ES-I3 (cell line): ENCODE measurements around the gene JUNB.
"Not testable (repeated sequence)": the region's sequence is repeated elsewhere in the genome, so short reads cannot be mapped to it uniquely, and the experiment has no call there.

Experiments used
- H3K36me3 ChIP-seq: 2 replicates; pipeline ENCODE4 v1.6.1; 2013; ENCODE audit warnings: mild to moderate bottlenecking, low read length, control low read depth, moderate library complexity; ENCODE audit not compliant: insufficient read depth
- H3K4me1 ChIP-seq: 2 replicates; pipeline ENCODE4 v1.6.1; 2013; ENCODE audit warnings: mild to moderate bottlenecking, control low read depth, low read length; ENCODE audit not compliant: insufficient read depth
- H3K9ac ChIP-seq: 2 replicates; pipeline ENCODE4 v1.6.1; 2013; ENCODE audit warnings: low read depth, mild to moderate bottlenecking, low read length, moderate library complexity
- H3K9me3 ChIP-seq: 2 replicates; pipeline ENCODE4 v1.6.1; 2013; ENCODE audit warnings: mild to moderate bottlenecking, low read length, moderate library complexity; ENCODE audit not compliant: control insufficient read depth, insufficient read depth

The JUNB gene

DNA sequence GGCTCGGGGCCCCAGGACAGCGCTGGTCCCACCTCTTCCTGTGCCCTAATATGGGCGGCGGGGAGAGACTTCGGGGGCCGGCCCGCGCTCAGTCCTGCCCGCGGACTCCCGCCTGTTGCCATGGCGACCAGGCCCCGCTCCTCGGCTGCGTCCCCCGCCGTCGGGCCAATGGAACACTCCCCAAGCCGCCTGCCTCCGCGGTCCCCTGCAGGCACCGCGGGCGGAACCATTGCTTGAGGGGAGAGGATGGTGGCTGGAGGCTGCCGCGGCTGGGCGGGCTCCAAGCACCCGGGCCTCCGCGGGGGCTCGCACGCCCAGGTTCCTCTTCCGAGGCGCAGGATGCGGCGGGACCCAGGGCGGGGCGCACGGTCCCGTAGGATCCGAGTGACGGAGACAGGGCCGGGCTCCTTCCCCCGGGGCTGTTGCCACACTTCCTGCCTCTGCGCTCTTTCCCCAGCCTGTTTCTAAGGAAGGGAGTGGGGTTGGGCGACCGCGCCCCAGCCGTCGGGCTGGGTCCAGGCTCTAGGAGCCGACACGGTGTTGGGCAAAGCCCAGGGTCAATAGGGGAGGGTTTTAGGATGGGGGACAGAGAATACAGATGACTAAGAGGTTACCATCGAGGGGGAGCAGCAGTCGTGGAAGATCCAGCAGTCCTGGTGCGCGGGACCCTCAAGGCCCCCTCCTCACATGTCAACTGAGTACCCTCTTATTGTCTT is 1.2 kb upstream of the JUNB start:
- H3K4me1 ChIP-seq, result peaks cover 15% of the 10 kb centered on the region
- H3K9me3 ChIP-seq, result no peaks in the 10 kb centered on the region
- H3K36me3 ChIP-seq, result no peaks in the 10 kb centered on the region
- H3K9ac ChIP-seq, result peak overlapping the region; percentile 67; the same call in 1 of the 2 replicates

DNA sequence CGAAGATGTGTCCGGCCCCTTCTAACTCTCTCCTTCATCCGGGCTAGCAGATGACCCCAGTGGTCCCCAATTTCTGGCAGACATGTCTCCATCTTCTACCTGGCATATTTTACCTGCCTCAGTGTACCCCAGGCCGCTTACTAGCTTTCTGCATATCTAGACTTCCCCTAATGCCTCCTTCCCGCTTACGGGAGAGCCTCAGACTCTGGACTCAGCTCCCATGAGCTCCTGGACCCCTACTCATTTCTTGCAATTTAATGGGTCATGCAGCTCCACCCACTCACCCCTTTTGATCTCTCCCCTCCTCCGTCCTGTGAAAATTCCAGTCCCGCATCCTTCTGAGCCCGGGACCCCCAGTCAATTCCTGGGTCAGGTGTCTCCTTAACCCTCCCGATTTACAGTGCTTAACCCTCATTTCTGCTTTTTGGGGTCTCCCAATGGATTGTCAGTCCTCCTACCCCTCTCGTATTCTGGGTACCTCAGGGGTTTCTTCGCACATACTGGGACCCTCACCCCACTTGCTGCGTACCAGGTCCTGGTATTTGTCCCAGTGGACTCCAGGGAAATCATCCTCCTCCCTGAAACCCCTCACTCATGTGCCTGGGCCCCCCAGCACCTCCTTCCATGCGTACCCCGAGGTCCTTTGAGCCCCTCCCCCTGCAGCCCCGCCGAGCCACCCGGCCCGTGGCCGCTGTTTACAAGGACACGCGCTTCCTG is 500 bp upstream of the JUNB start:
- H3K36me3 ChIP-seq, result no peaks in the 10 kb centered on the region
- H3K9ac ChIP-seq, result peak overlapping the region; percentile 67; the same call in 1 of the 2 replicates
- H3K4me1 ChIP-seq, result peaks cover 11% of the 10 kb centered on the region
- H3K9me3 ChIP-seq, result no peaks in the 10 kb centered on the region

DNA sequence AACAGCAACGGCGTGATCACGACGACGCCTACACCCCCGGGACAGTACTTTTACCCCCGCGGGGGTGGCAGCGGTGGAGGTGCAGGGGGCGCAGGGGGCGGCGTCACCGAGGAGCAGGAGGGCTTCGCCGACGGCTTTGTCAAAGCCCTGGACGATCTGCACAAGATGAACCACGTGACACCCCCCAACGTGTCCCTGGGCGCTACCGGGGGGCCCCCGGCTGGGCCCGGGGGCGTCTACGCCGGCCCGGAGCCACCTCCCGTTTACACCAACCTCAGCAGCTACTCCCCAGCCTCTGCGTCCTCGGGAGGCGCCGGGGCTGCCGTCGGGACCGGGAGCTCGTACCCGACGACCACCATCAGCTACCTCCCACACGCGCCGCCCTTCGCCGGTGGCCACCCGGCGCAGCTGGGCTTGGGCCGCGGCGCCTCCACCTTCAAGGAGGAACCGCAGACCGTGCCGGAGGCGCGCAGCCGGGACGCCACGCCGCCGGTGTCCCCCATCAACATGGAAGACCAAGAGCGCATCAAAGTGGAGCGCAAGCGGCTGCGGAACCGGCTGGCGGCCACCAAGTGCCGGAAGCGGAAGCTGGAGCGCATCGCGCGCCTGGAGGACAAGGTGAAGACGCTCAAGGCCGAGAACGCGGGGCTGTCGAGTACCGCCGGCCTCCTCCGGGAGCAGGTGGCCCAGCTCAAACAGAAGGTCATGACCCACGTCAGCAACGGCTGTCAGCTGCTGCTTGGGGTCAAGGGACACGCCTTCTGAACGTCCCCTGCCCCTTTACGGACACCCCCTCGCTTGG is 966 bp downstream of the JUNB start:
- Histone ChIP-seq H3K4me1 (peaks cover 17% of the 10 kb centered on the region), H3K9me3 (no peaks in the 10 kb centered on the region), H3K36me3 (no peaks in the 10 kb centered on the region), H3K9ac (peak overlapping the region; percentile 67)

DNA sequence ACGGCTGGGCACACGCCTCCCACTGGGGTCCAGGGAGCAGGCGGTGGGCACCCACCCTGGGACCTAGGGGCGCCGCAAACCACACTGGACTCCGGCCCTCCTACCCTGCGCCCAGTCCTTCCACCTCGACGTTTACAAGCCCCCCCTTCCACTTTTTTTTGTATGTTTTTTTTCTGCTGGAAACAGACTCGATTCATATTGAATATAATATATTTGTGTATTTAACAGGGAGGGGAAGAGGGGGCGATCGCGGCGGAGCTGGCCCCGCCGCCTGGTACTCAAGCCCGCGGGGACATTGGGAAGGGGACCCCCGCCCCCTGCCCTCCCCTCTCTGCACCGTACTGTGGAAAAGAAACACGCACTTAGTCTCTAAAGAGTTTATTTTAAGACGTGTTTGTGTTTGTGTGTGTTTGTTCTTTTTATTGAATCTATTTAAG is 1.6 kb downstream of the JUNB start:
- Histone ChIP-seq H3K36me3 (no peaks in the 10 kb centered on the region), H3K9ac (peak overlapping the region; percentile 67), H3K9me3 (no peaks in the 10 kb centered on the region), H3K4me1 (peaks cover 17% of the 10 kb centered on the region)

DNA sequence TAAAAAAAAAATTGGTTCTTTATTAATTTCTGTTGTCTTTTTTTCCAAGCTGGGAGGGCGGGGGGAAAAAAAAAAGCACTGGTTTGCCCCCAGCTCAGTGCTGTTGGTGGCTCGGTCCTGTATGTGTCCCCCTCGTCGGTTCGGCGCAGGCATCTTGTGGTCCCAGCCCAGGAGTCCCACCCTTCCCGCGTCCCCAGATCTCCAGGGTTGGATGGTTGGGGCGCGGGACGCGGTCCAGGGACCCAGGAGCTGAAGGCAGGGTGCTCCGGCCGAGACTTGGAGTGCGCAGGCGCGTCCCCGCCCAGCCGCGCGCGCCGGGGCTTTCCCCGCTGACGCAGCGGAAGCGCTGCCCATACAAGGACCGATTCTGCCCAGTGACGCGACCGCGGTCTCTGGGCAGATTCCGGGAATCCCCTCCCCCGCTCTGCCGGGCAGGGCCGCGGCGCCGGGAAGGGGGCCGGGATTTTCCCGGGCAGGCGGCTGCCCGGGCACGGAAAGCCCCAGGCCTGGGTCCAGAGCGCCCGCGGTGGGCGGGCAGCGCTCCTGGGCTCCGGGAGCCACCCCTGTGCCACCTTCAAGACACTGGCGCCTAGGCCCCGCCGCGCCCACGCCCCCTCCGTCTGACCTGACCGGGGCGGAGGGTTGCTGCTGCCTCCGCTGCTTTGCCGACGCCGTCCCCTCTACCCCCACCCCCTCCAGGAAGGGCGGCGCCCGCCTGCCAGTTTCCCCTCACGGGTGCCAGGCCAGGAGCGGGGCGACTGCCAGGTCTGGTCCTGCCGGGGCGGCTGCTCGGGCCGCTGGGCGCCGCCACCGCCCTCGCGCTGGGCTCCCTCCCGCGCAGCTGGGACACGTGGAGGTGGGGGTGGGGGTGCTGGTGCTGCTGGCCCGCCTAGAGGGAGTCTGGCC is 2.3 kb downstream of the JUNB start:
- H3K36me3 ChIP-seq, result no peaks in the 10 kb centered on the region
- no peaks in the 10 kb centered on the region for H3K9me3 ChIP-seq
- H3K9ac ChIP-seq, result peak overlapping the region; percentile 67
- H3K4me1 ChIP-seq, result peaks cover 11% of the 10 kb centered on the region; the same call in 1 of the 2 replicates

DNA sequence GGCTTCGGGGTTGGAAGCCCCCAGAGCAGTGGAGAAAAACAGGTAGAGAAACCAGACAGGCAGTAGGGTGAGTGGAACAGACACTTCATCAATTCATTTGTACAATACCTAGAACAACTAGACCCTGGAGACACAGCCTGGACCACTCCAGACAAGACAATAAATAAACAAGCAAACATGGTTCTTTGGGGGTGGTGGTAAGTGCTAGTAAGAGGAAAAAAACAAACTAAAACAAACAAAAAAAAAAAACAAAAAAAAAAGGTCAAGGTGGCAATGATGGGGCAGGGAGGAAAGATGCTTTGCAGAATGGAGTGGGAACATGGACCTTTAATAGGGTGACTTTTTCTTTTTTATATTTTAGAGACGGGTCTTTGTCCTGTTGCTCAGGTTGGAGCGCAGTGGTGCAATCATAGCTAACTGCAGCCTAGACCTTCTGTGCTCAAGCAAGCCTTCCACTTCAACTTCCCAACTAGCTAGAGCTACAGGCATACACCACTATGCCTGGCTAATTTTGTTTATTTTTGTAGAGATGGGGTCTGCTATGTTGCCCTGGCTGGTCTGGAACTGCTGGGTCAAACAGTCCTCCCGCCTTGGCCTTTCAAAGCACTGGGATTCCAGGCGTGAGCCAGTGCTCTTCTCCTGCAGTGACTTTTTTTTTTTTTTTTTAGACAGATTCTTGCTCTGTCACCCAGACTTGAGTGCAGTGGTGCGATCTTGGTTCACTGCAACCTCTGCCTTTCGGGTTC is 3.1 kb downstream of the JUNB start:
- Histone ChIP-seq H3K9me3 (no peaks in the 10 kb centered on the region), H3K9ac (peak overlapping the region; percentile 67), H3K4me1 (peaks cover 7% of the 10 kb centered on the region; the same call in 1 of the 2 replicates), H3K36me3 (no peaks in the 10 kb centered on the region)

DNA sequence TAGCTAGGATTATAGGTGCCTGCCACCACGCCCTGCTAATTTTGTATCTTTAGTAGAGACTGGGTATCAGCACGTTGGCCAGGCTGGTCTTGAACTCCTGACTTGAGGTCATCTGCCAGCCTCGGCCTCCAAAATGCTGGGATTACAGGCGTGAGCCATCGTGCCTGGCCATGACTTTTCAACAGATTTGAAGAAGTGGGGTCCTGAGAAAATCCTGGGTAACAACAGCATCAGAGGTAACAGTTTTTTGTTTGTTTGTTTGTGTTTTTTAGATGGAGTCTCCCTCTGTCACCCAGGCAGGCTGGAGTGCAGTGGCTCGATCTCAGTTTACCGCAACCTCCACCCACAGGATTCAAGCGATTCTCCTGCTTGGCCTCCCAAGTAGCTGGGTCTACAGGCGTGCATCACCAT is 3.7 kb downstream of the JUNB start:
- Histone ChIP-seq H3K9ac (no peak overlapping the region), H3K36me3 (no peaks in the 10 kb centered on the region), H3K4me1 (peaks cover 7% of the 10 kb centered on the region; the same call in 1 of the 2 replicates), H3K9me3 (no peaks in the 10 kb centered on the region)

DNA sequence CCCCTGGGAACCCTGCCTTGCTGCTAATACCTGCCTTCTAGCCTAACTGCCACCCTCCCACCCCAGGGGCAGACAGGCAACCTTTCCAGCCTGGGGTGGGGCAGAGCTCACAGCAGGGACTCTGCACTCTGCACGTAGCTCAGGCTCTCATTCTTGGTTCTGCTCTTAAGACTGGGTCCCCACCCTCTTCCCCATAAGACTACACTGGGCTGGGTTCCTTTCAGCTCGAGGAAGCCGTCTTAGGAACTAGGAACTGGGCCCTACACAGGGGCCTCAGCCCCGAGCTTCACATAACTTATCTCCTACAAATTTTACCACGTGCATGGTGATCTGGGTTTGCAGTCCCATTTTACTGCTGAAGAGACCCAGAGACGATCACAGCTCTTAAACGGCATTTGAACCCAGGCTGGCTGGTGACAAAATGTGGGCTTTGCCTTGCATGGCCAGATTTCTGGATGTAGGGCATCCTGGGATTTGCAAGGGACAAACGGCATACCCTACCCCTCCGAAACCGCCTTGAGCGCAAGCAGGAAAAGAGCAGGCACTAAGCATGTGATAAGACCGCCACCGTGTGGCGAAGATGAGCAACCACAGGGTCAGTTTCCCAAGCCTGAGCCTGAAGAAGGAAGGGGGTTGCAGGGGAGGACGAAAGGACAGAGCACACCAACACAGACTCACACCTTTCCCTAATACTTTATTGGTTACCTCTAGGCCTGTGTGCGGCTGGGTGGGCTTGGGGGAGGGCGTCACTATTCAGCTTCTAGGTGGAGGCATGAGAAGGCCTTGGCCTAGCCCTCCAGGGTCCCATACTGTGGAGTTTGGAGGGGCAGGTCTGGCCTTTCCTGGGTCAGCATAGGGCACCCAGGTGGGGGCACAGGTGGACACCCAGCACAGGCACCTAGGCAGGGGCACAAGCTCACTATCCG is 5.1 kb downstream of the JUNB start:
- Histone ChIP-seq H3K36me3 (no peaks in the 10 kb centered on the region), H3K4me1 (peaks cover 7% of the 10 kb centered on the region; the same call in 1 of the 2 replicates), H3K9ac (no peak overlapping the region), H3K9me3 (no peaks in the 10 kb centered on the region)

DNA sequence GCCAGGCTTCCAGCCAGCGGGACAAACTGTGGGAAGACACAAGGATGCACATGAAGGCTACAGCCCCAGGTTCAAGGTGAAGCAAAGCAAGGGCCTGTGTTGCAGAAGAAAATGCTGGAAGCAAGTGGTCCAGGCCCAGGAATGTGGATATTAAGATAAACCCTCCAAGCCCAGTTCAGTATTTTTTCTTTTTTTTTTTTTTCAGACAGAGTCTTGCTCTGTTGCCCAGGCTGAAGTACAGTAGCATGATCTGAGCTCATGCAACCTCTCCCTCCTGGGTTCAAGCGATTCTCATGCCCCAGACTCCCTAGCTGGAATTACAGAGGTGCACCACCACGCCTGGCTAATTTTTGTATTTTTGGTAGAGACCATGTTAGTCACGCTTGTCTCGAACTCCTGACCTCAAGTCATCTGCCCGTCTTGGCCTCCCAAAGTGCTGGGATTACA is 5.9 kb downstream of the JUNB start:
- Histone ChIP-seq H3K9ac (no peak overlapping the region), H3K9me3 (no peaks in the 10 kb centered on the region), H3K4me1 (peaks cover 7% of the 10 kb centered on the region; the same call in 1 of the 2 replicates), H3K36me3 (no peaks in the 10 kb centered on the region)

DNA sequence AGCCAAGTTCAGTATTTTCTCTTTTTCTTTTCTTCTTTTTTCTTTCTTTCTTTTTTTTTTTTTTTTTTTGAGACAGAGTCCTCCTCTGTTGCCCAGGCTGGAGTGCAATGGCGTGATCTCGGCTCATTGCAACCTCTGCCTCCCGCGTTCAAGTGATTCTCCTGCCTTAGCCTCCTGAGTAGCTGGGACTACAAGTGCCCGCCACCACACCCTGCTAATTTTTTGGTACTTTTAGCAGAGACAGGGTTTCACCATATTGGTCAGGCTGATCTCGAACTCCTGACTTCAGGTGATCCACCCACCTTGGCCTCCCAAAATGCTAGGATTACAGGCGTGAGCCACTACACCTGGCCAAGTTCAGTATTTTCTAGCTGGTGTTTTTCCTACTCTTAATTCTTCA is 6.3 kb downstream of the JUNB start:
- H3K9ac ChIP-seq, H3K36me3 ChIP-seq, H3K4me1 ChIP-seq, H3K9me3 ChIP-seq: not testable (repeated sequence)

DNA sequence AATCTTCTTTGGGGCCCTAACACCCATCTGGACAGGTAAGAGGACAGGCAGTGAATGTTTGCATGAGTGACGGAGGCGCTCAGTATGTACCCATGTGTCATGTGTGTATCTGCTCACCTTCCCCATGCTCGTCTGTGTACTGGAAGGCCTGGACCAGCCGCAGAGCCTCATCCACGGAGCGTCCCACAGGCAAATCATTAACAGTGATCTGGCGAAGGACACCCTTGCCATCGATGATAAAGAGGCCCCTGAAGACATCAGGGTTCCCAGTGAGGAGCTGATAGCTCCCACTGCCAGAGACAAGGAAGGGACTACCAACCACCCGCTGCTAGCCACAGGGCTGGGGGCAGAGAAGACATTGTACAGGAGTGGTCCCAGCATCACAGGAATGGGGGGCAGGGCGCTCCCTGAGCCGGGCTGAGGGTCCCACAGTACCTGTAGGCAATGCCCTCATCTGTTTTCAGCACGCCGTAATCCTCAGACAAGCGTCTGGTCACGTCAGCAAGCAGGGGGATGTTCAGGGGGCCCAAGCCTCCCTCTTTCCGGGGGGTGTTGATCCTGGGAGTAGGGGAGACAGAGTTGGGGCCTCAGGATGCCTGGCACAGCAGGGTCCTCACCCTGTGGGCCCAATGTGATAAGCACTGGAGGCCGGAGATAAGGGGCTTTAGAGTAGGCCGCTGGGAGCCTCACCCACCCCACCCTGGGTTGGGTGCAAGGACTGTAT is 8.6 kb downstream of the JUNB start:
- Histone ChIP-seq H3K9me3 (no peaks in the 10 kb centered on the region), H3K4me1 (peaks cover 7% of the 10 kb centered on the region; the same call in 1 of the 2 replicates), H3K9ac (no peak overlapping the region), H3K36me3 (no peaks in the 10 kb centered on the region)

DNA sequence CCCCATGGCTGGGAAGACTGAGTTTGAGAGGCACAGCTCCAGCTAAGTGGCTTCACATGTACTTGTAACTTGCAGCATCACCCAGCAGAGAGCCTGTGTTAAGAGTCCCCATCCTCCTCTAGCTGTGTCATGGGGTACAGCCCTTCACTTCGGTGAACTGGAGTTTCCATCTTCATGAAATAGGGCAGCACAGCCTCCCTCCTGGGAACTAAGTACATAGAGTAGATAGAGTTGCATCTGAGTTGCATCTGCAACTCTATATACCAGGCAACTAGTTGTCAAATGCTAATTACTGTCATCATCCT is 9.1 kb downstream of the JUNB start:
- H3K9me3 ChIP-seq, result no peaks in the 10 kb centered on the region
- H3K36me3 ChIP-seq, result no peaks in the 10 kb centered on the region
- H3K4me1 ChIP-seq, result peaks cover 7% of the 10 kb centered on the region; the same call in 1 of the 2 replicates
- 0 out of 2 replicates have a peak overlapping the region, but pooled peaks have one; percentile 88 for H3K9ac ChIP-seq
